Calu3 (cell line): Measurements from ENCODE around the gene NSD1. TPM values are rescaled to one million over a fixed set of nuclear protein-coding genes. Genes with fewer than 3 reads are reported as not detected.

Experiments used
- BruUV-seq: library from RNA; stranded (reverse); fragments of 400-500 nt; replicated peaks from 2 replicates; lab custom pipeline; 2021; lab: Mats Ljungman, UMichigan
- CTCF ChIA-PET: fragments of 300-600 bp; sonication (Branson Sonifier 250); formaldehyde crosslinking; loops from one replicate; lab custom pipeline; 2022; ENCODE audit warnings: antibody characterized with exemption; lab: Charles Lee
- DNase-seq: peaks from one replicate; pipeline ENCODE4 v3.0.0; 2022
- H3K27ac Mint-ChIP-seq: one replicate; pipeline ENCODE4 v1.8.0; 2022; ENCODE audit warnings: mixed read lengths; ENCODE audit not compliant: unreplicated experiment
- H3K27me3 Mint-ChIP-seq: one replicate; pipeline ENCODE4 v1.8.0; 2022; ENCODE audit warnings: mixed read lengths; ENCODE audit not compliant: unreplicated experiment
- H3K36me3 Mint-ChIP-seq: one replicate; pipeline ENCODE4 v1.8.0; 2022; ENCODE audit warnings: mild to moderate bottlenecking, moderate library complexity, mixed read lengths; ENCODE audit not compliant: insufficient read depth, unreplicated experiment
- H3K4me1 Mint-ChIP-seq: one replicate; pipeline ENCODE4 v1.8.0; 2022; ENCODE audit warnings: mild to moderate bottlenecking, low read depth, mixed read lengths; ENCODE audit not compliant: unreplicated experiment
- H3K4me3 Mint-ChIP-seq: one replicate; pipeline ENCODE4 v1.8.0; 2022; ENCODE audit warnings: mild to moderate bottlenecking, low read depth, moderate library complexity, mixed read lengths; ENCODE audit not compliant: unreplicated experiment
- H3K9me3 Mint-ChIP-seq: one replicate; pipeline ENCODE4 v1.8.0; 2022; ENCODE audit warnings: low read depth, mixed read lengths; ENCODE audit not compliant: unreplicated experiment
- CTCF ChIP-seq: fragments of 200-600 bp; IDR thresholded peaks from one replicate; pipeline ENCODE4 v1.8.0; 2022; ENCODE audit warnings: antibody characterized with exemption; ENCODE audit not compliant: unreplicated experiment
- intact Hi-C: fragments of 100-400 bp; cut with micrococcal nuclease; formaldehyde crosslinking; loops from one replicate; pipeline ENCODE4 v1.10.0; 2022; ENCODE audit not compliant: unreplicated experiment
- total RNA-seq: library from RNA; stranded (reverse); gene quantifications from 2 replicates; pipeline ENCODE4 v1.2.3, GENCODE V29; 2022

The NSD1 gene
- total RNA-seq, 1 experiment from 2014 or later: 61.4 TPM

GRCh38 chr5:177327539-177328522 is 194.3 kb downstream of the NSD1 start:
- peaks cover 78% of the 10 kb centered on the region for H3K36me3 Mint-ChIP-seq
- TF ChIP-seq CTCF: peak; percentile 23
- intact Hi-C loops: no loop called here
- H3K9me3 Mint-ChIP-seq: no peaks in the 10 kb centered on the region
- H3K27ac Mint-ChIP-seq: peak overlapping the region; percentile 87
- DNase-seq: peak; percentile 47
- no peaks in the 10 kb centered on the region for H3K27me3 Mint-ChIP-seq
- no TSS peak for BruUV-seq
- peaks cover 48% of the 10 kb centered on the region for H3K4me1 Mint-ChIP-seq
- CTCF ChIA-PET: interaction anchor here (0.5 to 1.5 kb wide), 8 partner anchors 17 to 99 kb away, joined by 3 to 6 read pairs (median 3); partner anchors contain the start of gene LMAN2
- H3K4me3 Mint-ChIP-seq: peak overlapping the region; percentile 42

DNA sequence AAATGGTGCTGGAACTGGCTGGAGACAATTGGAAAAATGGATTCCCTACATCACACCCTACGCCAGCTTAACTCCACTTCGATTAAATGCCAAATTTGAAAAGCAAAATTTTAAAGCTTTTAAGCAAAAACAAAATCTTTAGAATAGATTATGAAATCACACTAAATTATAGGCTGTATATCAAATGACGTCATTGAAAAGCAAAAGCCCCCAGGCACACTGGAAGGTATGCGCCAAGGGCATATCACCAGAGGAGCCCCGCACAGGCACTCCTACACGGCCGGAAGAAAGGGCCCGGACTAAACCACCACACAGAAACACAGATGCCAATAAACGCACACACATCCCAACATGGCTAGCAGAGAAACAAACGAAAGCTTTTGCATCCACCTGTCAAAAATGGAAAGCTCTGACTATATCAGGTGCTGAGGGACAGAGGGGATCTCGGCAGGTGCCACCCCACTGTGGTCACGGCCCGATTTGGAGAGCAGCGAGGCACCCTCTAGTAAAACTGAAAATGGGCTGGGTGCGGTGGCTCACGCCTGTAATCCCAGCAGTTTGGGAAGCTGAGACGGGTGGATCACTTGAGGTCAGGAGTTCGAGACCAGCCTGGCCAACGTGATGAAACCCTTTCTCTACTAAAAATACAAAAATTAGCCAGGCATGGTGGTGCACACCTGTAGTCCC is 195.1 kb downstream of the NSD1 start:
- CTCF ChIA-PET: interaction anchor here (0.6 to 1.5 kb wide), 6 partner anchors 19 to 129 kb away, joined by 3 to 9 read pairs (median 4); no protein-coding TSS in a partner anchor
- no TSS peak for BruUV-seq
- Mint-ChIP-seq H3K4me3 (peak overlapping the region; percentile 42), H3K27me3 (no peaks in the 10 kb centered on the region), H3K4me1 (peaks cover 45% of the 10 kb centered on the region), H3K27ac (peak overlapping the region; percentile 87), H3K9me3 (no peaks in the 10 kb centered on the region), H3K36me3 (peaks cover 81% of the 10 kb centered on the region)
- no peak for DNase-seq
- intact Hi-C loops: no loop called here
- no peak for TF ChIP-seq CTCF

DNA sequence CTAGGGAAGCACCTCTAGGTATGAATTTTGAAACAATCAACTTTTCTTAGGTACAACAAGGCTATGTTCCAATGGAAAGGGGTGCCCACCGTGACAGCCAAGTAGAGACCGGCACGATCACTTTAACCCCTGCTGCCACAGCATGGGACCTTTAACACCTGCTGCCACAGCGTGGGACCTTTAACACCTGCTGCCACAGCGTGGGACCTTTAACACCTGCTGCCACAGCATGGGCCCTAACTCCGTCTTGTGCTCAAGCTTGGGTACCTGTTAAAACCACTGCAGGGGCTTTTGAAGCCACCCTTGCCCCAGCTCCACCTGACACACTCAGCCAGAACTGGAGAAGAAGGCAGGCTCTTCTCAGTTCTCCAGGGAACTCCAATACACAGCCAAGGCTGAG is 196.3 kb downstream of the NSD1 start:
- H3K4me3 Mint-ChIP-seq: no peak overlapping the region
- no peak for TF ChIP-seq CTCF
- no peaks in the 10 kb centered on the region for H3K9me3 Mint-ChIP-seq
- CTCF ChIA-PET: no interaction called here
- no peak for DNase-seq
- H3K4me1 Mint-ChIP-seq: peaks cover 38% of the 10 kb centered on the region
- intact Hi-C loops: no loop called here
- BruUV-seq: no TSS peak
- H3K27ac Mint-ChIP-seq: no peak overlapping the region
- H3K36me3 Mint-ChIP-seq: peaks cover 89% of the 10 kb centered on the region
- H3K27me3 Mint-ChIP-seq: no peaks in the 10 kb centered on the region

DNA sequence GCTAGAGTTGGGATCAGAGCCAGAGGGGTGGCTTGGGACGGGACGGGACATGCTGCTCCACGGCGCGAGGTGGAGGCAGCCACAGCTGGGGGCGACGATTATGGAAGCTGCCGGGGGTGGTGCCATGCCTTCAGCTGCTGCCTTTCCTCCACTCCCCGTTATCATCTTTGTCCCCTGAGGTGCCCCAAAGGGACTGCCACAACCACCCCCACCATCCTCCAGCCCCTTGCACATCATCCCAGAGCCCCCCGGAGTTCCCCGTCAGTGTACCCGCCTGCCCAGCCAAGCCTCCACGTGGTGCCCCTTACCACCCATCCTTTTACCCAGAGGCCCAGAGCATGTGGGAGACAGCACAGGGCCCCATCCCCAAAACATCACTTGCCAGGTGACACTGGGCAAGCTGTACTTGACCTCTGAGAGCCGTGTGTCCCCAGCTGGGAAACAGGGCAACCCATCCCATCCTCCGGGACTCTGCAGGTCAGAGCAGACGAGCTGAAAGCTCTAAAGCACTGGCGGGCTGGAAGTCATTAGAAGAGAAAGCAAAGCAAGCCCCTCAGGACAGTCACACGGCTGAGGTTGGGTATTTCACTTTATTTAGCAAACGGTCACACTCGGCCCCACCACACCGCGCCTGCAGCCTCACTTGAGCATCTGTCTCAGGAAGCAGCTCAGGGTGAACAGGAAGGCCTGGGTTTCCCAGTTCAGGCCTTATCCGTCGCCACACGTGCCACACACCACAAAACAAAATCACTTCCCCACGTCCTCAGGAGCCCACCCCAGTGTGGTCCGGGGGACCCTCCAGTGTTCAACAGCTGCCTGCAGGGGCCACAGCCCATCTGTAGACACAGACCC is 197.6 kb downstream of the NSD1 start:
- BruUV-seq: TSS peak; percentile 90
- Mint-ChIP-seq H3K27me3 (no peaks in the 10 kb centered on the region), H3K9me3 (no peaks in the 10 kb centered on the region), H3K4me1 (peaks cover 32% of the 10 kb centered on the region), H3K36me3 (peaks cover 89% of the 10 kb centered on the region), H3K27ac (peak overlapping the region; percentile 56), H3K4me3 (no peak overlapping the region)
- intact Hi-C loops: no loop called here
- no peak for TF ChIP-seq CTCF
- CTCF ChIA-PET: no interaction called here
- DNase-seq: no peak
